HS-27A (cell line): ENCODE measurements around the gene TSPAN6.

Experiments
- DNase-seq: peaks from one replicate; pipeline ENCODE4 v3.0.0-alpha.2; 2012; ENCODE audit warnings: low read depth, missing footprints

Gene TSPAN6

GRCh38 chrX:100647095-100647494, 10.5 kb upstream of the TSPAN6 start:
- DNase-seq: no peak

- DNase-seq: no peak
Measured at GRCh38 chrX:100645106-100645505, 8.5 kb upstream of the TSPAN6 start.

- DNase-seq: peak; percentile 50
Measured at GRCh38 chrX:100643956-100644860, 7.6 kb upstream of the TSPAN6 start, which contains the start of gene SRPX2. Gene SRPX2, plus strand, starts transcription at chrX:100644199. Its CDS starts 2,124 bp downstream, at chrX:100646323.

DNA sequence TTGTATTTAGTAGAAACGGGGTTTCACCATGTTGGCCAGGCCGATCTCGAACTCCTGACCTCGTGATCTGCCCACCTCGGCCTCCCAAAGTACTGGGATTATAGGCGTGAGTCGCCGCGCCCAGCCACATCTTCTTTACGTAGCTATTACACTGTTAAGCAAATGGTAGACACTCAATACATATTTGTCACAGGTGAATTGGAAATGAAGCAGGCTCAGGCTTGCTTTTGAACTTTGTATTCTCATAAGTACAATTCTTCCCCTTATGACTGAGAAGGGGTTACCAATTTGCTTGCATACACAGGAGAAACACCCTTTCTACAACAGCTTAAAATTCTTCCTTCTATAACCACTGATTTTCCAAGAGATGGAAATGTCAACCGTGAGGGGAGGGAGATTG, 6.6 kb upstream of the TSPAN6 start:
- no peak for DNase-seq

GRCh38 chrX:100642290-100642689, 5.7 kb upstream of the TSPAN6 start:
- DNase-seq: no peak

GRCh38 chrX:100635989-100636320, 651 bp downstream of the TSPAN6 start:
- DNase-seq: no peak

DNA sequence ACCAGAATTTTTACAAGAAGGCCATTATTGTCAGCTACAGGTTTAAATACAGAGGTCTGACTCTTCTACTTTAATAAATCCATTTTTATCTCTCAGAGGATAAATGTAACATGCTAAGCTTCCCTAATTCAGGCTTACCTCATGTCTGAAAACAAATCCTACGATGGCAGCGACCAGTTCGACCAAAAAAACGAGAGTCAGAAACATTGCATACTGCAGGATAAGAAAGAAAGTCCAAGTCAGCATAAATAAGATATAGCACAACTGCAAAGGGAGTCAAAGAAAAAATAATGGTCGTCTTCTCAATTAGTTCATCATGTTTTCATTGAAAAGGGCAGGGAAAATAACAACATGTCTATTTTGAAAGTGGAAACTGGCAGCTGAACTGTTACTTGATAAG, 1.6 kb downstream of the TSPAN6 start:
- no peak for DNase-seq

GRCh38 chrX:100625985-100626491, 10.6 kb downstream of the TSPAN6 start:
- DNase-seq: no peak

DNA sequence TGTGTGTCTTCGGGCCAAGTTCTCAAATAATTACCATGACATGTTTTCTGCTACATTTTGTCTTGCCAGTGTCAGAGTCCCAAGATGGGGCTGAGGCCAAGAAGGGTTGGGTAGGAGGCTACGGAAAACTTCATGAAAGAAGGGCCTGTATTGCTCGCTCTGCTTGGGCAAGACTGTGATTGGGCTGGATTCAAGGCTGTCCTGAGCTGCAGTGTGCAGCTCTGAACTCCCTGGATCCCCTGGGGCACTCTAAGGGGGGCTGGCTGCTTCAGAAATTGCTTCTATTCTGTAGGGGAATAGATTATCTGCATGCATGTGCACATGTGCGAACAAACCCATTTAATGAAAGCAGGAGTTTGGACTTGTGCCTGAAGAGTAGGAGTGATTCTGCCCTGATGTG, 13.6 kb downstream of the TSPAN6 start:
- DNase-seq: no peak

DNA sequence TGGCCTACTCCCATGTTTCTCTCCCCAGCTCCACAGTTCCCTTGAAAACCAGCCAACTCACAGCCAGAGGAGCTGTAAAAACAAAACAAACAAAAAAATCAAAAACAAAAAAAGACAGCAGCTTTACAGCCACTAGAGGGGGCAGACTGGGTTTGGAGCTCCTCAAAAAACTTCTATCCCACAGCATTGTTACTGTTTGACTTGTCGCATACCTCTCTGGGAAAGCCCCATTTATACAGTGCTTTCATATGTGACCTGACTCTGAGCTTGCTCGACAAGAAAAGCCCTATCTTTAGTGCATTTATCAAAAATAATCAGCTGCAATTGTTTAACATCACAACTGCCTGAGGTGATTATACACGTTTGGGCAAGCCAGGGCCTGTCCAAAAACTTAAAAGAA, 21.6 kb downstream of the TSPAN6 start:
- no peak for DNase-seq

DNA sequence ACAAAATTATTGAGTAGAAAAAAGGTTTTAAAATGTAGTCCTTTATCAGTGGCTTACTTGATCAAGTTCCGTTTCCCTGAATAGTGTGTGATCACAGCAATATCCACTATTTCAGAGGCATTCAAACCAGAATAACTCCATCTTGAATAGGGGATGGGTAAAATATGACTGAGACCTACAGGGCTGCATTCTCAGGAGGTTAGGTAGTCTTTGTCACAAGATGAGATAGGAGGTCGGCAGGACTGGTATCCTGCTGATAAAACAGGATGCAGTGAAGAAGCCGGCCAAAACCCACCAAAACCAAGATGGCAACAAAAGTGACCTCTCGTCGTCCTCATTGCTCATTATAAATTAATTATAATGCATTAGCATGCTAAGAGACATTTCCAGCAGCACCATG, 24.7 kb downstream of the TSPAN6 start:
- no peak for DNase-seq

GRCh38 chrX:100609591-100609990, 27.0 kb downstream of the TSPAN6 start:
- DNase-seq: no peak

- DNase-seq: no peak
Measured at GRCh38 chrX:100606753-100607152, 29.9 kb downstream of the TSPAN6 start.

DNA sequence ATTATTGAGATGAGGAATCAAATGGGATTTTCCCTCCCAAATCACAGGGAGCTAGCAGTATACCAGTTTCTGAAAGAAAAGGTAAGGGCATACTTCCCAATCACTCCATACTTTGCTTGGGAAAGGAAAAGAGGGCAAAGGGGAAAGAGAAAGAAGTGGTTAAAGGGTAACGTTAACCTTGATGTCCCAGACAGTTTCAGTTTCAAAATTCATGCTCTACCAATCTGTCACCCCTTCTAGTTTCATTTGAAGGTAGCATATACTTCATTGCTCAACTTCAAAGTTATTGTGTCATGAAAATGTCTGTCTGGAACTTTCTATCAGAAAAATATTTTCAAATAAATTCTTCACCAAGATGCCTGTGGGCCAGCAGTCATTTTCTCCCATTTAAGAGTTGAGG, 35.8 kb downstream of the TSPAN6 start:
- no peak for DNase-seq

- DNase-seq: no peak
Measured at GRCh38 chrX:100600340-100600739, 36.3 kb downstream of the TSPAN6 start.

GRCh38 chrX:100599456-100599855, 37.1 kb downstream of the TSPAN6 start:
- DNase-seq: no peak

DNA sequence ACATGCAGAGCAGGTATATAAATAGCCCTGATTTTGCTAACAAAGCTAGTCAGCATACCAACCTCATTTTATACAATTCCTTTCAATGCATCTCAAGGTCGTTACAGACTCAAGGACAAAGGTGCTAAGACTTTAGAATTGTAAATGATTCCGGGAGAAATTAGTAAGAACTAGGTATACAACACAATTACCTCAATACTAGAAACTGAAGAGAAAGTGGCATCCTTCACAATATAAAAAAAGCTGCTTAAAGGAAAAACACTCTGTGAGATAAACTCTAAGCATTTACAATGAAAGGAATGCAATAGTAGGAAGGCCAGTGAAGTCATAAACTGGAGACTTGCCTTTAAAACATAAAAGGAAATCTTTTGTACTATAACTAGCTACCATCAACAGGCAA, 40.0 kb downstream of the TSPAN6 start:
- DNase-seq: no peak

GRCh38 chrX:100593581-100593980, 43.0 kb downstream of the TSPAN6 start:
- DNase-seq: no peak

GRCh38 chrX:100593126-100593525, 43.5 kb downstream of the TSPAN6 start:
- DNase-seq: no peak

DNA sequence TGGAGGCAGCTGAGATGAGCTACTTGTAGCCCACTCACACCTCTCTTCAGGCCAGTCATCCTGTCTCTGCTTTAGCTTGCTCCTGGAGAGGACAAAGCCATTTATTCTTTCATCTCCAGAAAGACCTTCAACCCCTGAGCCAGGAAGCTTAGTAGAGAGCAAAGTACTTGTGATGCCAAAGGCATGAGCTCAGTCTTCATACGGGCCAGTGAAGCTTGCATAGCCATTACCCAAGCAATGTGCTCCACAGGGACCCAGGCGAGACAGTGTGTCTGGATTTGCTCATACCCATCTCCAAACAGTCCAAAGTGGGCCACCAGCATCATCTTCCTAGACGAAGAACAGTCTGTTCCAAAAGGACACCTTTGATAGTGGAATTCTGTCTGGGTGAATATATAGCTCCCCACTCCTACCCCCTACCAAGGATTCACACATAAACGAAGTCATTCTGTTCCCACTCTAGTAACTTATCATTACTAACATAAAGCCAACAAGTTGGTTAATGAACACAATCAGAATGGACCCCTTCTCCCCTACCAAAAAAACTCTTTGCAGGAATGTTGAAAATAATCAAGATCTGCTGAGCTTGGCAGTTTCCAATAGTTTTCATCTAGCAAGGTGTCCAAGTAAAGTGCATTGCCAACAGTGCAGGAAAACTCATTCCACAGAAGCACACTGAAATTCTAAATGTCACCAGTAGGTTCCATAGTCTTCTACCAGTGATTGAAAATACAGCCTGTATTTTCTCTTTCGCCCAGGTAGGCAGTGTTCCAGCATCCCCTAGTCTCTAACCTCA, 45.2 kb downstream of the TSPAN6 start:
- DNase-seq: no peak

- no peak for DNase-seq
Measured at GRCh38 chrX:100587861-100588260, 48.7 kb downstream of the TSPAN6 start.

DNA sequence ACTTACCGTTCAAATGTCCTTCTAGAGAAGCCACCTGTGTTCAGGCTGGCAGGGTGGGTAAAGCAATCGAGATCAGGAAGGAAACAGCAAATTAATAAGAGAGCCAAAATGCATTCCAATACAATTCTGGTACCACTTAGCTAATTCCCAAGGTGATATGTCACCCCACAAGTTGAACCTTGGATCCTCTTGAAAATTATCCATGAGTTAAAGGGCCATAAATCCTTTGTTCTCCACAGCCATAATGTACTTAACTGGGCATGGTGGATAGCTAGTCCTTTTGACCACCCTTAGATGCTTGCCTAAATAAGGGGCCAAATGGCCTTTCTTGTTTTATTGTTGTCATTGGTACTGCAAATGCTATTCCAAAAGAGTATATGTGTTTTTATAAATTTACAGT, 49.9 kb downstream of the TSPAN6 start:
- no peak for DNase-seq

GRCh38 chrX:100584611-100585010, 52.0 kb downstream of the TSPAN6 start, which contains the start of gene TNMD:
Gene TNMD, plus strand, starts transcription at chrX:100584936. Its CDS starts 83 bp downstream, at chrX:100585019.
- DNase-seq: no peak
